GM19372 (cell line): Measurements from ENCODE around the gene ALDH5A1.

Experiments
- ATAC-seq: cut with Tn5 transposase; IDR thresholded peaks from one replicate; pipeline ENCODE4 v1.9.1; 2021; ENCODE audit warnings: mild to moderate bottlenecking, low read depth, moderate library complexity; ENCODE audit not compliant: unreplicated experiment

ALDH5A1 gene

DNA sequence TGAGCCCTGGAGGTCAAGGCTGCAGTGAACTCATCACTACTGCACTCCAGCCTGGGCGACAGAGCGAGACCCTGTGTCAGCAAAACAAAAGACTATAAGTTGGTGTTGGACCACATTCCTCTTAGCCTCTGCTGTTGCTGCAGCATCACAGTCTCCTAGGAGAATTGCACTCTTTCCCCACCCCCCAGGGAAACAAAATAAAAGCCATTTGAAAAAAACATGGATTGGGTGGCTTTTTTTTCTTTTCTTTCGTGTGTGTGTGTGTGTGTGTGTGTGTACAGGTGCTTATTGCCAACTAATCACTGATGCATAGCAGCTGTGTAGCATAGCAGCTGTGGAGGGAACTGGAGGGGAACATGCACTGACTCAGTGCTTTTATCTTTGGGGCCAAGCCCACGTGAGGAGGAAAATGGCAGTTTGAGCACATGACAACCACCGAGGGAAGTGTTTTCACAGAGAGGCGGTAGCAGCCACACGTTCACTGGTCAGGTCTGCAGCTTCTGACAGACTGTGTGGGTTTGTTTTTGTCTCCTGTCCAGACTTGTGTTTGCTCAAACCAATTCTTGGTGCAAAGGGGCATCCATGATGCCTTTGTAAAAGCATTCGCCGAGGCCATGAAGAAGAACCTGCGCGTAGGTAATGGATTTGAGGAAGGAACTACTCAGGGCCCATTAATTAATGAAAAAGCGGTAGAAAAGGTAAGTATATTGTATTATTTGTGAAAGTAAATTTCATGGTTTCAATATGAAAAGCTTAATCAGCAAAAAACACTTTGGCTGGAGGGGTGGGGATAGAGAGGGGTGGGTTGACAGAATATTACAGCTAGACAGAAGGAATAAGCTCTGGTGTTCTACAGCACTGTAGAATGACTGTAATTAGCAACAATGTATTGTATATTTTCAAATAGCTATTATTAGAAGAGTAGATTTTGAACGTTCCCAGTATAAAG is 27.7 kb downstream of the ALDH5A1 start:
- ATAC-seq, result peak; percentile 44

DNA sequence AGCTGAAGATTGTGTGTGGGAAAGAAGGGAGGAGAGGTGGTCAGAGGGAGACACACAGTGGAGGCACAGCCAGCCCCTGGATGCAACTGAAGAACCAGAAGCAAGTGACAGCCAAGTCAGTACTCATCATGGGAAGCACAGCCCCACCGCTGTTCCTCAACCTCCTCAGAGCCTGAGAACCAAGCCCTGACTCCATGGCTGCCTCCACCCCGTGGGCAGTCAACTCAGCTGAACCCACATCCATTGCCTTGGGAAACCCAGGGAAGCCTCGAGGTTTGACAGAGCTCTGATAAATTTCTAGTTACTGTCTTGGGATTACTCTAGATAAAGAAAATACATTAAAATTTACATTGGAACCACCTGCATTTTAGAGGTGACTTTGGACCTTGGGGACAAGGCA is 29.6 kb downstream of the ALDH5A1 start:
- ATAC-seq, result no peak

DNA sequence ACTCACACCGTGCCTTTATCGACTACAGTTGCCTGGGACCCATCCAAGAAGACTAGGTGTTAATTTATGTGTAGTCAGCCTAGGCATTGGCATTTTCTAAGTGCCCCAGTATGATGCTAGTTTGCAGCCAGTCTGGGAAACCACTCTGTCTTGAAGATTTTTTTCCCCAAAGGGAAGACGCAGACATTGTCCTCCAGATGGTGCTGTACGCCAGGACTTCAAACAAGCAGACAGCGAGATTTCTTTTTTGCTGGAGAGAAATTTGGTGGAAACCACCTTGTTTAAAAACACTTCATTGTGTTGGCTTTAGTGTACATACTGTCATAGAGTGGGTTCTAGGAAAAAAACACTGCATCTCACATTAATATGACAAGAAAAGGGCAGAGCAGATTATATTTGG is 30.0 kb downstream of the ALDH5A1 start:
- ATAC-seq, result no peak

DNA sequence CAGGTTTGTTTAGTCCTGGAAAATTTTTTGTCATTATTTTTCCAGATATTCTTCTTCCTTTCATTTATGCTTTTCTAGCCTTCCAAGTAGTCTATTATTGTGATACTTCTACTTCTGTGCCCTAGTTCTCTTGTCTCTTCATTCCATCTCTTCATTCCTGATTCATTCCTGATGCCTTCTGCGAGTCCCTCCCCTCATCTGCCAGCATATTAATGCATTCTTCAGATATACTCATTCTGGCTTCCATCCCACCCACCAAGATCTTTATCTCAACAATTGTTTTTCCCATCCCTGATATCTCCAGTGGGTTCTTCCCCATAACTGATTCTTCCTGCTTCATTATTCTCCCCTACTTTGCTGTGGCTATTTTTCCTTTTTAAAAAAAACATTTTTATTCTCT is 35.2 kb downstream of the ALDH5A1 start:
- no peak for ATAC-seq

DNA sequence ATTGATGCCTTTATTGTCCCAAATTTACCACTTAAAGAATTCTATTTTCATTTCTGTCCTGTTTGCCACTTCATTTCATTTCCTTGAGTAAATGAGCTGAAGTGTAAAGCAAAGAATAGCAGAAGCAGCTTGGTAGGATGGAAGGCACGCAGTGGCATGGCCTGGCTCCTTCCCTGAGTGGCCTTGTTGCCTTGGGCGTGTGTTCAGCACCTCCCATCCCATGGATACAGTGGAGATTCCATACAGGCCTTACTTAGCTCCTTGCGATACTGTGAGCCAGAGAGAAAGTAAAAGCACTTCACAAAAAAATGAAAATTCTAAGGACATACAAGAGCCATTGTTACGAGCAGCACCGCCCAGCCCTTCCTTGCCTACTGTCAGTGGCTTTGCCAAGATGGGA is 39.6 kb downstream of the ALDH5A1 start:
- ATAC-seq, result no peak

DNA sequence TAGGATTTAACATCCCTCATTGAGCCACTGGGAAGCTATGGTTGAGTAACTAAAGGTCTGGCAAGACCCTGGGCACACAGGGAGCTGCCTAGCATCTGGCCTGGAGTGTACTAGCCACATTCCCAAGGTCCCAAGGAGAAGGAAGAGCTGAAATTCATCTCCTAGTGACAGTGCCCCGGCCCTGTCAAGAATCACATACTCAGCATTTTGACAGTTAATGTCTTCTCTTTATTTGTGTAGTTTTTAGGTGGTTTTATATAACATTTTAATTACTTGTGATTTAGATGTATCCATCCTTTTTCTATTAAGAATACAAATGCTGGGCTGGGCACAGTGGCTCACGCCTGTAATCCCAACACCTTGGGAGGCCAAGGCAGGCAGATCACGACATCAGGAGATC is 40.4 kb downstream of the ALDH5A1 start:
- no peak for ATAC-seq

DNA sequence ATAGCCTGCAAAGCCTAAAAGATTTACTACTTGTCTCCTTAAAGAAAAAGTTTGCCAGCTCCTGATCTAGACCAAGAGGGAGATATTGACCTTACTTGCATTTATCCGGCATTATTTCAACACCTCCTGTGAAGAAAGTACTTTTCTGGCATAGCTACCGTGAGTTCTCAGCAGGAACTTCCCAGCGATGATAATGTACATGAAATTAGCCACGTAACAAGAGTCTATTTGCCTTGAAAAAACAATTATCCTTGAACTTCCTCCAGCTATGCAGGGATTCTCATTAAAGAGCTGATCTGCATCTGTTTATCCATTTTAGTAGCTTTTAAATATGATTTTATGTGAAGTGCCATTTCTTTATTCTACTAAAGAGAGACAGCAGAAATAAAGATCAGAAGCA is 41.7 kb downstream of the ALDH5A1 start:
- no peak for ATAC-seq

DNA sequence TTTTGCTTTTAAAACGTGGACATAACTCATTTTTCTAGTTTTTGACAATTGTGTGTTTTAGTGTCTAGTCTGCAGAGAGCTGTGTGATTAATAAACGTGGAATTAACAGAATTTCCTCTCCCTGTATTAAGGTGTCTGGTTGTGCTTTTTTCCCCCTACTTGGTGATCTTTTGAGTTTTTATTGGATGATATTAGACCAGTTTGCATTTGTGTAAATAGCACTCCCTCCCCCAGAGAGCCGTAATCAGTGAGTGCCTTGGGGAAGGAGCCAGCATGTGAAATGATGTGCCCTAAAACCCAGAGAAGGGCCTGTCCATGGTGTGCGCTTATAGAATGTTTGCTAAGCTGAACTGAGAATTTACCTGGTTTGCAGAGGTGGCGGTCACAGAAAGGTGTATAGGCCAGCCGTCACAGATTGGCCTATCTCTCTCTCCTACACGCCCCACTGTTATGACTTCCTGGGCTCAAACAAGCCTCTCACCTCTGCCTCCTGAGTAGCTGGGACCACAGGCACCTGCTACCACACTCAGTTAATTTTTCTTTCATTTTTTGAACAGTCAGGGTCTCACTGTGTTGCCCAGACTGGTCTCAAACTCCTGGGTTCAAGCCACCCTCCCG is 42.4 kb downstream of the ALDH5A1 start:
- ATAC-seq, result no peak

DNA sequence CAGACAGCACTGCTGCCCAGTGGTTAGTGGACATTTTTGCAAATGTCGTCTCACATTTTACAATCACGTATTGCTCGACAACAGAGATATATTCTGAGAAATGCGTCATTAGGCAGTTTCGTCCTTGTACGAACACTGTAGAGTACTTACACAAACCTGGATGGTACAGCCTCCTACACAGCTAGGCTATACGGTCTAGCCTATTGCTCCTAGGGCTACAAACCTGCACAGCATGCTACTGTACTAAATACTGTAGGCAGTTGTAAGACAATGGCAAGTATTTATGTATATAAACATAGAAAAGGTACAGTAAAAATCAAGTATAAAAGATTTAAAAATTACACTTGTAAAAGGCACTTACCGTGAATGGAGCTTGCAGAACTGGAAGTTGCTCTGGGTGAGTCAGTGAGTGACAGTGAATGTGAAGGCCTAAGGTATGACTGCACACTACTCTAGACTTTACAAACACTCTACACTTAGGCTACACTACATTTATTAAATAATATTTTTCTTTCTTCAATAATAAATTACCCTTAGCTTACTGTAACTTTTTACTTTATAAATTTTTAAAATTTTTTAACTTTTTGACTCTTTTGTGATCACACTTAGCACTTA is 43.1 kb downstream of the ALDH5A1 start:
- no peak for ATAC-seq

DNA sequence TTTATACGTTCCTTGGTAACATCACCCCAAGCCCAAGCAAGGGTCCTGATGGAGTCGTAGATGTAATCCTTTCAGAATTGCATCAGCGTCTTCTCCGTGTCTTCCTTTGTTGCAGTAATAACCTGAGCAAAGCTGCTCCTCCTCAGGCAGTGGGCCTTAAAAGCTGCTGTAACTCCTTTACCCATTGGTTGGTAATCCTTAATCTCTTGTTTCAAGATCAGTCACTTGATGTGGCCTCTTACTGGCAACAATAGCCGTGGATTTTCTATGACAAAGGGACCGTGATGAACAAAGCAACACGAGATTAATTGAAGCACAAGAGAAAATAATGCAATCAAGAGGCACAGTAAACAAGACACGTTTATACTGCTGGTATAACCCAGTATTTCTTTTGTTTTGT is 44.6 kb downstream of the ALDH5A1 start:
- ATAC-seq, result no peak

DNA sequence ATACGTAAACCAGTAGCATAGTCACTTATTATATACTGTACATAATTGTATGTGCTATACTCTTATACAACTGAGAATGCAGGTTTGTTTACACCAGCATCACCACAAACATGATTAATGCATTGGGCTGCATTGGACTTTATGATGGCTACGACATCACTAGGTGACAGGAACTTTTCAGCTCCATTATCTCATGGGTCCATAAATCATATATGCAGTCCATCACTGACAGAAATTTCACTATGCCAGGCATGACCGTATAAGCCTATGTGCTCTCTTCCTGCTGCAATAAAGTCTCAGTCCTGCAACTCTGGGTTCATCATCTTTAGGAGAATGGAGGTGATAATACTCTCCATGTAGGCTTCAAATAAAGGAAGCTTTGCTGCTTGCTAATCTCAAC is 45.4 kb downstream of the ALDH5A1 start:
- no peak for ATAC-seq

DNA sequence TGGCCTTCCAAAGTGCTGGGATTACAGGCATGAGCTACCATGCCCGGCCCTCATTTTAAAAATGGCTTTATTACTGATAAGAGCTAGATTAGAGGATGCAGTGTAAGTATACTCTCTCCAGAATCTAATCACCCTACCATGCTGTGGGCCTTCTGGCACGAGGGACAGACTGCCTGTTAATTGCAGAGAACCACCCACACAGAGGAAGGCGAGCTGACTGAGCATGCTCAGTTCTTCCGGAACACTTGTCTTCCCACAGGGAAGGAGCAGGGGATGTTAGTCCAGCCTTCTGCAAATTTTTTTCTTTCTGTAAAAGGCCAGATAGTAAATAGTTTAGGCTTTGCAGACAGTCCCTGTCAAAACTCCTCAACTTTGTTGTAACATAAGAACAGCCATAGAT is 48.9 kb downstream of the ALDH5A1 start:
- no peak for ATAC-seq

DNA sequence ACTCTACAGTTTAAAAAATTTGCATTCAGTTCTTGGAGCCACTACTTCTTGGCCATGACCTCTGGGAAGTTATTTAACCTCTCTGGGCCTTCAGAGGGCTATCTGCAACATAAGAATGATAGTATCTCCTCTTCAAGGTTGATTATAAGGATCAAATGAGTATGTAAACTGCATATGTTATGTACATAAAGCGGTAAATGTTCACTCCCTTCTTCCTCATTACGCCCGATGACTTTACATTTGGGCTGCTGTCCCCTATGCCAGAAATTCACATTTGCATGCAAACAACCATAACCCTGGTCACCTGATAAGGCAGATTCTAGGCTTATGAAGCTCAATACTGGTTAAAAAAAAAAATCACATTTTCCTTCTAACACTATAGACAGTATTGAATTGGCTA is 50.4 kb downstream of the ALDH5A1 start:
- ATAC-seq, result no peak

DNA sequence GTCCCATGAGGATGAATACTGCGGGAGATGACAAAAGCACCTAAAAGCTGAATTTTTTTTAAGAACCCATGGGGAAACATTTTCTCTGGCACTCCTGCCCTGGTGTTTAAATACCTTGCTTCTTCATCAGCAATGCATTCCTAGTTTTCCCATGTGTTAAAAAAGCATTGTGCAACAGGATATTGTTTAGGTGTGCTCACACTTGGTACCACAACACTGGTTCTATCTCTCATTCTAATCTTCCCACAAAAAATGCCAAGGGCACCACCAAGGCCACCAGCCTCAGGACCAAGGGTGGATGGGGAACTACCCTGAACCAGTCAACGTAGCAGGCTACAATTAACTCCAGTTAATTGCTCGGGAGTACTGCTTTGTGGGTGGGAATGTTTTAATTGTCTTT is 50.9 kb downstream of the ALDH5A1 start:
- no peak for ATAC-seq

DNA sequence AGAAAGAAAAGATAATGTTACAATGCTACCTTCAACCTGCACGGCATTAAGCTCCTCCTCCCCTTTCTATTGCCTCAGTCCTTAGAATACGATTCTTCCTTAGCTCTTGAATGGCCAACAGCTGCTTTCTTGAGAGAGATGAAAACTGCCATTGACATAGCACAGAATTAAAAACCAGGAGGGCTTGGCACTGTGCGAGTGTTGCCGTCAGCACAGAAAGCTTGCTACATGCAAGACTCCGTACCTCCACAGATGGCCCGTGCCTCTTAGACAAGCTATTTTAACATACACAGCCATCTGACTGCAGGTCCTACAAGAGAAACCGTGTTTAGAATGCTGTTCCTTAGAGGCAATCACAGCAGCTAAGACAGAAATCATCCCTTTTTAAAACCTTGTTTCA is 51.7 kb downstream of the ALDH5A1 start:
- ATAC-seq, result no peak

DNA sequence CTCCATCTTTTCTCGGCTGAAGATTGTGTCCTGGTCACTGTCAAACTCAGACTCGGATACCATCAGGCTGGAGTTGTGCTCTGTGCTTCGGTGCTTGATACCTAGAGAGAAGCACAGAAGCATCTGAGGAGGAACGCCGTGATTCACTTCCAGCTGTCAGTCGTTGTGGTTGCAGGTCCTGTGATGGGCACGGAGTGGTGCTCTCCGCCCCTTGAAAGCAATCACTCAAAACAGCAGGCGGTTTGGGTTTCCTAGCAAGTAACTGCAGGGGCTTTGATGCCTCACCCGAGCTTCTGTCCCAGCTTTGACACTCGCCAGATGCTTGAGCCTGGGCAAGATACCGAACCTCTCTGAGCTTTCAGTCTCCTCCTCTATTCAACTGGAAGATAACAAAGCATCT is 52.5 kb downstream of the ALDH5A1 start:
- no peak for ATAC-seq

DNA sequence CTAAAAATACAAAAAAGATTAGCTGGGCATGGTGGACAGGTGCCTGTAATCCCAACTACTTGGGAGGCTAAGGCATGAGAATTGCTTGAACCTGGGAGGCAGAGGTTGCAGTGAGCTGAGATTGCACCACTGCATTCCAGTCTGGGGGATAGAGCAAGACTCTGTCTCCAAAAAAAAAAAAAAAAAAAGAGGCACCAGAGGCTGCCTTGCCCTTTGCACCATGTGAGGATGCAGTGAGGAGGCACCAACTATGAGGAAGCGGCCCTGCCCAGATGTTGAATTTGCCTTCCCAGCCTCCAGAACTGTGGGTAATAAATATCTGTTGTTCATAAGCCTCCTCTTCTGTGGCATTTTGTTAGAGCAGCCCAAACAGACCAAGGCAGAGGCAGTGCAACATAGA is 54.4 kb downstream of the ALDH5A1 start:
- no peak for ATAC-seq

DNA sequence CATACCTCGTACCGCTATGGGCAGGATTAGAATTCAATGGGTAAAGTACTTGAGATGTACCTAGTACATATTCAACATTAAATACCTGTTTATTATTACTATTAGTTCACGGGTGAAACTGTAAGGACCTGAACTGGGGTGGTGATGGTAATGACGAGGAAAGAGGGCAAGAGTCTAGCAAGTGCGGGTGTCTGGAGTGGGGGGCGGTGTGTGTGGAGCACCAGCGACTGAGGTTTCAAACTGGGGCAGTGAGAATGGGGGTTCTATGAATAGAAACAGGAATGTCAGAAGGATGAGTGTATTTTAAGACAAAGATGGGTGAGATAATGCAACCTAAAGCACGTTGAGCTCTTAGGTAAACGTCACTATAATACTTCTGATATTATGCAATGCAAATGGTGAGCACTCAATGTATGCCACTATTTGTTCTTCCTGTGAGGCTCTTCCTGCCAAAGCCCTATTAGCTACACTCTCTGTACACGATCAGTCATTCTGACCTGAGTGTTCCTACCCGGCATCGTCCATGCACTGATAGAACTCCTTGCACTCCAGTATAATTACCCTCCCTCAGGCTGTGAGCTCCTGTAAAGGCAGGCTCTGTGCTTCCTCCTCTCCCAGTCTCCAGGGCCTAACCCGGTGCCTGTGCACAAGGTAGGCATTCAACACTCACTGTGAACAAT is 55.0 kb downstream of the ALDH5A1 start:
- ATAC-seq, result no peak

DNA sequence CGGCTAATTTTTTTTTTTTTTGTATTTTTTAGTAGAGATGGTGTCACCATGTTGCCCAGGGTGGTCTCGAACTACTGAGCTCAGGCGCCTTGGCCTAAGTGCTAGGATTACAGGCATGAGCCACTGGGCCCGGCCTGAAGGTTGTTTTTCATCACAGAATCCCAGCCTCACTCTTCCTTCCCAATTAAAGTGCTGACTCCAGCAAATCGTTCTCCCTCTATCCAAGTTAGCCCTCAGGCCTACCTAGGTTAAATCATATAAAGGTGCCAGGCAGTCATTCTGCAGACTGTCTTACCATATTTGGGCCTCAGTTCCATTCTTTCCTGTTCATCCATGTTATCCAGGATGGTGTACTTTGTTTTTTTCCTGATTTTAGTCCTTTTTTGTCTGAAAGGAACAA is 56.4 kb downstream of the ALDH5A1 start:
- ATAC-seq, result no peak

DNA sequence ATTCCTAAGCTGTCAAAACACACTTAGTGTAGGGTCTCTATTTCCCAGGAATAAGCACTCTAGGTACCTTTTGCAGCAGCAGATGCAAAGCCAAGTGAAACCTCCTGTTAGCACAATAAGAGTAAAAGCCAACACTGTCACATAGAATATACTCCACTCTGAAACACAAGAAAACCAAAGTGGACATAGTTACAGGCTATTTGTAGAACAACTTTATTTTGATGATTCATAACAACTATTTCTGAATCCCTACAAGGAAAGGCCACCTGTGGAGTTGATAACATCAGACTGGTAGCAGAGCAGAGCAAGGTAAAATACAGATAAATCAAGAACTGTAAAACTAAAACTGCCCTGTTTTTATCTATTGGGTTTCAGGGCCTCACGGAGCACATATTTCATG is 59.7 kb downstream of the ALDH5A1 start:
- ATAC-seq, result no peak

DNA sequence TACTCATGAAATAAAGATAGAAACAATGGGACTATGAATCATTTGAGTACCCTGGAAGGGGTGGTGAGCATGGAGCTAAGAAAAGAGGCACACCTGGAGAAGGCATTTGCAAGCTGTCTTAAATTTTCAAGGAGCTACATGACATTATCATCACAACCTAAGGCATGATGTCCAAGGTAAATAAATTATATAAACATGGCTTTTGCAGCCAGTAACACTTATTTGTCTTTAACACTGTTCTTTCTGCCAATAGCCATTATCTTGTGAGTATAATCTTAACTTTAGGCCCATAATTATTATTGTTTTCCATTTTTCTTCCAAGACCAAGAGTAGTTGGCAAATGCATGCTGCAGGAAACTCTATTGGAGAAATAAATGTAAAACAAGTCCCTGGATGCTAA is 63.7 kb downstream of the ALDH5A1 start:
- no peak for ATAC-seq
